Activated T-cell treated with anti-CD3 and anti-CD28 coated beads, Interleukin-2, amount 50 U/mL, for 1 hour (primary cell): ENCODE results near the gene GSG1.
"Not testable (repeated sequence)": the region's sequence is repeated elsewhere in the genome, so short reads cannot be mapped to it uniquely, and the experiment has no call there.

ENCODE experiments used
- DNase-seq: peaks from one replicate; pipeline ENCODE4 v3.0.0-alpha.2; 2020

GSG1 gene

GRCh38 chr12:13090054-13090453 is 13.4 kb downstream of the GSG1 start:
- no peak for DNase-seq

- DNase-seq = no peak
These were observed 15.0 kb downstream of the GSG1 start for GRCh38 chr12:13088496-13088895.

GRCh38 chr12:13087766-13088165 is 15.7 kb downstream of the GSG1 start:
- no peak for DNase-seq

- no peak for DNase-seq
These were observed 17.3 kb downstream of the GSG1 start for GRCh38 chr12:13085968-13086686.

- DNase-seq = no peak
These were observed 18.4 kb downstream of the GSG1 start for GRCh38 chr12:13084898-13085640.

GRCh38 chr12:13083638-13084037 is 19.8 kb downstream of the GSG1 start:
- DNase-seq = not testable (repeated sequence)

- no peak for DNase-seq
These were observed 20.6 kb downstream of the GSG1 start for GRCh38 chr12:13082861-13083260.

- DNase-seq = no peak
These were observed 23.2 kb downstream of the GSG1 start for GRCh38 chr12:13080266-13080665.

- no peak for DNase-seq
These were observed 24.0 kb downstream of the GSG1 start for GRCh38 chr12:13079440-13079906.

- no peak for DNase-seq
These were observed 27.5 kb downstream of the GSG1 start for GRCh38 chr12:13075786-13076570.

GRCh38 chr12:13075118-13075480 is 28.4 kb downstream of the GSG1 start:
- no peak for DNase-seq

- DNase-seq = no peak
These were observed 28.9 kb downstream of the GSG1 start for GRCh38 chr12:13074396-13075117.

GRCh38 chr12:13073173-13073572 is 30.3 kb downstream of the GSG1 start:
- no peak for DNase-seq

- DNase-seq = no peak
These were observed 31.9 kb downstream of the GSG1 start for GRCh38 chr12:13071305-13072280.

- DNase-seq = no peak
These were observed 34.1 kb downstream of the GSG1 start for GRCh38 chr12:13069380-13069779.

GRCh38 chr12:13067322-13067721 is 36.1 kb downstream of the GSG1 start:
- DNase-seq = no peak

GRCh38 chr12:13066459-13066858 is 37.0 kb downstream of the GSG1 start:
- DNase-seq = no peak

GRCh38 chr12:13066014-13066413 is 37.5 kb downstream of the GSG1 start:
- no peak for DNase-seq

GRCh38 chr12:13062669-13063068 is 40.8 kb downstream of the GSG1 start:
- no peak for DNase-seq

GRCh38 chr12:13061377-13061776 is 42.1 kb downstream of the GSG1 start:
- DNase-seq = no peak

GRCh38 chr12:13060581-13060980 is 42.9 kb downstream of the GSG1 start:
- no peak for DNase-seq

- DNase-seq = not testable (repeated sequence)
These were observed 49.9 kb downstream of the GSG1 start for GRCh38 chr12:13053617-13054016.
